KMS-11 (cell line): ENCODE results near the gene ANAPC5.
"Not testable (repeated sequence)": the region's sequence is repeated elsewhere in the genome, so short reads cannot be mapped to it uniquely, and the experiment has no call there.

Experiments used
- H2AFZ ChIP-seq: fragments of 200-600 bp; sonication (generic); 2 replicates; pipeline ENCODE4 v1.6.1; 2016; ENCODE audit warnings: antibody characterized with exemption, mixed run types, low read depth
- H3K27ac ChIP-seq: fragments of 200-600 bp; sonication (generic); 2 replicates; pipeline ENCODE4 v1.6.1; 2016; ENCODE audit warnings: mild to moderate bottlenecking, mixed run types
- H3K27me3 ChIP-seq: fragments of 200-600 bp; sonication (generic); 2 replicates; pipeline ENCODE4 v1.6.1; 2017; ENCODE audit warnings: mild to moderate bottlenecking, low read depth, mixed run types, moderate library complexity; ENCODE audit not compliant: insufficient read depth
- H3K36me3 ChIP-seq: fragments of 200-600 bp; sonication (generic); 2 replicates; pipeline ENCODE4 v1.6.1; 2017; ENCODE audit warnings: mild to moderate bottlenecking, mixed run types; ENCODE audit not compliant: insufficient read depth
- H3K4me1 ChIP-seq: fragments of 200-600 bp; sonication (generic); 2 replicates; pipeline ENCODE4 v1.6.1; 2016; ENCODE audit warnings: mild to moderate bottlenecking, low read depth, mixed run types; ENCODE audit not compliant: poor library complexity, severe bottlenecking
- H3K4me2 ChIP-seq: fragments of 200-600 bp; sonication (generic); 2 replicates; pipeline ENCODE4 v1.7.0; 2016; ENCODE audit warnings: mild to moderate bottlenecking, mixed run types
- H3K4me3 ChIP-seq: fragments of 200-600 bp; sonication (generic); IDR thresholded peaks from 2 replicates; pipeline ENCODE4 v1.6.1; 2017; ENCODE audit warnings: low read depth, low read length, mixed read lengths; ENCODE audit not compliant: insufficient read depth
- H3K79me2 ChIP-seq: fragments of 200-600 bp; sonication (generic); 2 replicates; pipeline ENCODE4 v1.6.1; 2016; ENCODE audit warnings: low read depth, mixed run types; ENCODE audit not compliant: insufficient read depth
- H3K9ac ChIP-seq: fragments of 200-600 bp; sonication (generic); 2 replicates; pipeline ENCODE4 v1.6.1; 2016; ENCODE audit warnings: mild to moderate bottlenecking, mixed run types
- H4K20me1 ChIP-seq: fragments of 200-600 bp; sonication (generic); 2 replicates; pipeline ENCODE4 v1.6.1; 2016; ENCODE audit warnings: mild to moderate bottlenecking, mixed run types; ENCODE audit not compliant: insufficient read depth
- TF ChIP-seq, protein P1 (sequence below): fragments of 200-600 bp; sonication (generic); conservative IDR thresholded peaks from 2 replicates; pipeline ENCODE4 v1.6.1; 2017; ENCODE audit warnings: low read depth, mild to moderate bottlenecking, antibody characterized with exemption, low read length, moderate library complexity, mixed read lengths

ANAPC5 gene

DNA sequence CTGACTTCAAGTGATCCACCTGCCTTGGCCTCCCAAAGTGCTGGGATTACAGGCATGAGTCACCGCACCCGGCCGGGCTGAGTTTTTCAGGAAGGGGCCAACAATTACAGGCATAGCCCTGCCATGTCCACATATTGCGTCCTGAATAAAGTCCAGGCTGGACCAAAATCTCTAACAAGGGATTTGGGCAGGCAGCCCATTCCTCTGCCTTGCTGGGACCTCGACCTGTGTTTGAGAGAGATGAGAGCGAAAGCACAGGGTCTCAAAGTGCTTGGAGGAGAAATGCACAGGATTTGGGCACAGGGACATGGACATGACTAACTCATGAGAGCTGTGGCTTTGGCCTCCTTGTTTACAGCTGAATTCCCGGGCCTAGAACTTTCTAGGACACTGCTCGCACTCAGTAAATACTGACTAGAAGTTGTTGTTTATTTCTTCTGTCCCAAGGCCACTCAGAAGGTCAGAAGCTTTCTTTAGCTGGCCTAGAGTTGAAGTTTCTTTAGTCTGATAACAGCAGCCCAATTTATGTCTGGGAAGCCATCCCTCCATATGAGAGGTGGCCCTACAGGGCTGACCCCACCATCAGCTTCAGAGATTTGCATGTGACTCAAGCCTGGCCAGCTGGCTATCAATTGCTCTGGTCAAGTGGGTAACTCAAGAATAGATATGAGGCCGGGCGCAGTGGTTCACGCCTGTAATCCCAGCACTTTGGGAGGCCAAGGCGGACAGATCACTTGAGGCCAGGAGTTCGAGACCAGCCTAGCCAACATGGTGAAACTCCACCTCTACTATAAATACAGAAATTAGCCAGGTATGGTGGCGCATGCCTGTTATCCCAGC lies 67.4 kb downstream of the ANAPC5 start:
- no peak overlapping the region for H3K9ac ChIP-seq
- TF ChIP-seq, protein P1, sequence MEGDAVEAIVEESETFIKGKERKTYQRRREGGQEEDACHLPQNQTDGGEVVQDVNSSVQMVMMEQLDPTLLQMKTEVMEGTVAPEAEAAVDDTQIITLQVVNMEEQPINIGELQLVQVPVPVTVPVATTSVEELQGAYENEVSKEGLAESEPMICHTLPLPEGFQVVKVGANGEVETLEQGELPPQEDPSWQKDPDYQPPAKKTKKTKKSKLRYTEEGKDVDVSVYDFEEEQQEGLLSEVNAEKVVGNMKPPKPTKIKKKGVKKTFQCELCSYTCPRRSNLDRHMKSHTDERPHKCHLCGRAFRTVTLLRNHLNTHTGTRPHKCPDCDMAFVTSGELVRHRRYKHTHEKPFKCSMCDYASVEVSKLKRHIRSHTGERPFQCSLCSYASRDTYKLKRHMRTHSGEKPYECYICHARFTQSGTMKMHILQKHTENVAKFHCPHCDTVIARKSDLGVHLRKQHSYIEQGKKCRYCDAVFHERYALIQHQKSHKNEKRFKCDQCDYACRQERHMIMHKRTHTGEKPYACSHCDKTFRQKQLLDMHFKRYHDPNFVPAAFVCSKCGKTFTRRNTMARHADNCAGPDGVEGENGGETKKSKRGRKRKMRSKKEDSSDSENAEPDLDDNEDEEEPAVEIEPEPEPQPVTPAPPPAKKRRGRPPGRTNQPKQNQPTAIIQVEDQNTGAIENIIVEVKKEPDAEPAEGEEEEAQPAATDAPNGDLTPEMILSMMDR = no peak
- no peaks in the 10 kb centered on the region for H3K79me2 ChIP-seq
- H4K20me1 ChIP-seq = no peaks in the 10 kb centered on the region
- no peak overlapping the region for H3K27ac ChIP-seq
- H3K27me3 ChIP-seq = no peaks in the 10 kb centered on the region
- no peaks in the 10 kb centered on the region for H3K36me3 ChIP-seq
- H3K4me2 ChIP-seq = no peak overlapping the region
- H3K4me1 ChIP-seq = peaks cover 10% of the 10 kb centered on the region
- H2AFZ ChIP-seq = no peak overlapping the region
- no peak overlapping the region for H3K4me3 ChIP-seq

DNA sequence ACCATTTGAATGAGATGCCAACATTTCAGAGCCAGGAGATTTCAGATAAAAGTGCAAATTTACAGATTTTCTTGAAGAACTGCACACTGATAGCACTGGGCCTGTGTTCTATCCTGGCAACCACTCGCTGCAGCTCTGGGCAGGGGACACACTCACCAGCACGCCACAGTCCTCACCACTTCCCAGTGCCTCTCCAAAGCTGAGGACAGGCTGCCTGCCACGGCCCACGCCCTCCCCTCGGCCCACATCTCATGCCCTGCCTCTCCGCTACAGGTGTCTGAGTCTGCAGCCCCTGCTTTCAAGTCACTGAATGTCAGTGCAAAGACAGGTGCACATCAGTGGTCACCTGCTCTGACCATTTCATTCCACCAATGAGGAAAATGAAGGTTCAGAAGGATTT lies 68.4 kb downstream of the ANAPC5 start:
- no peak overlapping the region for H3K4me2 ChIP-seq
- TF ChIP-seq, protein P1 = no peak
- H3K79me2 ChIP-seq = no peaks in the 10 kb centered on the region; the same call in 1 of the 2 replicates
- peaks cover under 1% of the 10 kb centered on the region for H3K4me1 ChIP-seq
- H3K27me3 ChIP-seq = no peaks in the 10 kb centered on the region
- no peak overlapping the region for H2AFZ ChIP-seq
- H3K9ac ChIP-seq = no peak overlapping the region
- no peaks in the 10 kb centered on the region for H3K36me3 ChIP-seq
- H3K27ac ChIP-seq = no peak overlapping the region
- H3K4me3 ChIP-seq = no peak overlapping the region
- H4K20me1 ChIP-seq = no peaks in the 10 kb centered on the region

DNA sequence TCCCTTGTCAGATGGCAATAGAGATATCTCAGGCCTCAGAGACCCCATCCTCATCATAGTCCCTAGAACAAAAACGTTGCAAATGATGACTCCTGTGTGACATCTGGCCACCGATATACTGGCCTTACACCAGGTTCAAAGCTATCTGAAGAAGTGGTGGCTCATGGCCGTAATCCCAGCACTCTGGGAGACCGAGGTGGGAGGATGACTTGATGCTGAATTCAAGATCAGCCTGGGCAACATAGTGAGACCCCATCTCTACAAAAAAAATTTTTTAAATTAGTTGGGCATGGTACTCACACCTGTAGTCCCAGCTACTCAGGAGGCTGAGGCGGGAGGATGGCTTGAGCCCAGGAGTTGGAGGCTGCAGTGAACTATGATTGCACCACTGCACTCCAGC lies 68.8 kb downstream of the ANAPC5 start:
- Histone ChIP-seq H3K36me3 (no peaks in the 10 kb centered on the region), H3K4me2 (no peak overlapping the region), H3K27me3 (no peaks in the 10 kb centered on the region), H4K20me1 (no peaks in the 10 kb centered on the region), H2AFZ (no peak overlapping the region), H3K79me2 (no peaks in the 10 kb centered on the region; the same call in 1 of the 2 replicates), H3K4me1 (no peaks in the 10 kb centered on the region), H3K9ac (no peak overlapping the region), H3K27ac (no peak overlapping the region), H3K4me3 (no peak overlapping the region)
- TF ChIP-seq, protein P1 = no peak

DNA sequence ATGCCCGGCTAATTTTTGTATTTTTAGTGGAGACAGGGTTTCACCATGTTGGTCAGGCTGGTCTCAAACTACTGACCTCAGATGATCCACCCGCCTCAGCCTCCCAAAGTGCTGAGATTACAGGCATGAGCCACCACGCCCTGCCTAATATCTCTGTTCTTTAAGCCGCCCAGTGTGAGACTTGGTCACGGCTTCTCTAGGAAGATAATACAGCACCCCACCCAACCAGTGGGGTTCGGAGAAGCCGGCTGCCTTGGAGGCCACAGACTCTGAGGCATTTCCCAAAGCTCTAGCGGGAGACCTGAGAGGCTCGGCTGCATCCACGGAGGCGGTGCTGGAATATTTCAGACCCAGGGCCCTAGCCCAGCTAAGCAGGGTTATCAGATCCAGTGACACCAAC lies 69.3 kb downstream of the ANAPC5 start:
- not testable (repeated sequence) for H3K79me2 ChIP-seq, H3K4me2 ChIP-seq, H4K20me1 ChIP-seq, H3K27ac ChIP-seq, H3K36me3 ChIP-seq, H3K27me3 ChIP-seq, H2AFZ ChIP-seq, H3K9ac ChIP-seq, H3K4me1 ChIP-seq, H3K4me3 ChIP-seq

DNA sequence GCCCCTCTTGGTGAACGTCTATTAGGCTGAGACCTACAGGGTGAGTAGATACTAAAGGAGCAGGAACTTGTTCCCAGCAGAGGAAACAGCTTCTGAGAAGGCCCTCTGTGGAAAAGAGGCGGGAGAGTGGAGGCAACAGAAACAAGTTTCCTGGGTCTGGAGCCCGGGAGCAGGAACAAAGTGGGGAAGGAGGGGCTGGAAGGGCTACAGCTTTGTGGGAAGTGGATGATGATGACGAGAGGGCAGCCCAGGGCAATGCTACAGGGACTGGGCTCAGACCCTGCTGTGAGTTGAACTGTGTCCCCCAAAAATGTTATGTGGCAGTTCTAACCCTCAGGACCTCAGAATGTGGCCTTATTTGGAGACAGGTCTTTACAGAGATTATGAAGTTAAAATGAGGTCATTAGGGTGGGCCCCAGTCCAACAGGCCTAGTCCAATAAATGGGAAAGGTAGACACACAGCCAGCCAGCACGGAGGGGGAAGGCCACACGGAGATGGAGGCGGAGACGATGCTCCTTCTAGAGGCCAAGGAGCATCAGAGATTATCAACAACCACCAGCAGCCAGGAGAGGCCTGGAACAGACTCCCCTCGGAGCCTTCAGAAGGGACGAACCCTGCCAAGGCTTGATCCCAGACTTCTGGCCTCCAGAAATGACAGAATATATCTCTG lies 70.0 kb downstream of the ANAPC5 start:
- no peak overlapping the region for H3K4me2 ChIP-seq
- no peaks in the 10 kb centered on the region for H3K27me3 ChIP-seq
- H3K4me3 ChIP-seq = no peak overlapping the region
- no peak overlapping the region for H3K9ac ChIP-seq
- TF ChIP-seq, protein P1 = no peak
- H3K27ac ChIP-seq = no peak overlapping the region
- no peaks in the 10 kb centered on the region; the same call in 1 of the 2 replicates for H3K79me2 ChIP-seq
- no peaks in the 10 kb centered on the region for H3K36me3 ChIP-seq
- H3K4me1 ChIP-seq = no peaks in the 10 kb centered on the region
- no peaks in the 10 kb centered on the region for H4K20me1 ChIP-seq
- H2AFZ ChIP-seq = no peak overlapping the region

DNA sequence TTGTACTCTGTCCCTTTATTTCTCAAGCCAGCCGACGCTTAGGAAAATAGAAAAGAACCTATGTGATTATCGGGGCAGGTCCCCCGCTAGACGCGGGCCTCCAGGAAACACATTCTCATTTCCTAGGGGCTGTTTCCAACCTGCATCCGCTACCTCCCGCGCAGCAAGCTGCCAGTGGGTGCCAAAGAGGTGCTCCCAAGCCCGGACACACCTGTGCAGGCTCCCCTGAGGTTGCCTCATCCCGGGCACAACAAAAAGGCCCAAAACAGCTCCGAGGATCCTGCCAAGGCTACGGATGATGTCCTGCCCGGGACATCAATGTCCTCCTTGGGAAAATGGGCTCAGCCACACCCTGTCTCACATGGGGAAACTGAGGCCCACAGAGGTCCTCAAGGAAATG lies 71.1 kb downstream of the ANAPC5 start:
- H3K79me2 ChIP-seq, H3K4me2 ChIP-seq, H3K4me3 ChIP-seq, H3K27me3 ChIP-seq, H4K20me1 ChIP-seq, H3K4me1 ChIP-seq, H3K9ac ChIP-seq, H3K27ac ChIP-seq, H3K36me3 ChIP-seq, H2AFZ ChIP-seq: not testable (repeated sequence)

DNA sequence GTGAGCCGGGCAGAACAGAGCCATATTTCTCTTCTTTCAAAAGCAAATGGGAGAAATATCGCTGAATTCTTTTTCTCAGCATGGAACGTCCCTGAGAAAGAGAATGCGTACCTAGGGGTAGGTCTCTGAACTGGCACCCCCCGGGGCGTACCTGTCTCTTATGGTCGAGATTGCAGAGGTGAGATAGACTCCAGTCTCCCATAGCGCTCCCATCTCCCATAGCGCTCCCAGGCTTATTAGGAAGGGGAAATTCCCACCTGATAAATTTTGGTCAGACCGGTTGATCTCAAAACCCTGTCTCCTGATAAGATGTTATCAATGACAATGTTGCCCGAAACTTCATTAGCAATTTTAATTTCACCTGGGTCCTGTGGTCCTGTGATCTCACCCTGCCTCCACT lies 71.7 kb downstream of the ANAPC5 start:
- H2AFZ ChIP-seq, H3K79me2 ChIP-seq, H3K9ac ChIP-seq, H3K4me3 ChIP-seq, H3K27me3 ChIP-seq, H3K4me1 ChIP-seq, H3K36me3 ChIP-seq, H3K4me2 ChIP-seq, H4K20me1 ChIP-seq, H3K27ac ChIP-seq: not testable (repeated sequence)
